HAP-1 (cell line): ENCODE results near the gene PDLIM1.

Experiments used
- DNase-seq, 2 experiments: peaks; one replicate each; pipeline ENCODE4 v3.0.0-alpha.2; 2016 to 2020; ENCODE audit warnings: low spot score in 2 of 2
- H3K27me3 ChIP-seq: fragments of 250-450 bp; sonication (Bioruptor Pico); 2 replicates; pipeline ENCODE4 v1.5.1; 2020; ENCODE audit warnings: low read depth, mild to moderate bottlenecking, moderate library complexity
- H3K36me3 ChIP-seq: fragments of 250-450 bp; sonication (Bioruptor Pico); replicated peaks from 2 replicates; pipeline ENCODE4 v1.5.1; 2020; ENCODE audit warnings: mild to moderate bottlenecking
- H3K4me1 ChIP-seq: fragments of 250-450 bp; sonication (Bioruptor Pico); 2 replicates; pipeline ENCODE4 v1.5.1; 2020; ENCODE audit warnings: mild to moderate bottlenecking
- H3K4me3 ChIP-seq: fragments of 250-450 bp; sonication (Bioruptor Pico); 2 replicates; pipeline ENCODE4 v1.5.1; 2020; ENCODE audit warnings: mild to moderate bottlenecking, moderate library complexity
- H3K9me3 ChIP-seq: fragments of 250-450 bp; sonication (Bioruptor Pico); 2 replicates; pipeline ENCODE4 v1.5.1; 2020; ENCODE audit warnings: mild to moderate bottlenecking, moderate library complexity
- in situ Hi-C: fragments of 300-500 bp; cut with MboI; formaldehyde crosslinking; loops from 3 replicates; pipeline ENCODE4 v1.14.3; 2020; ENCODE audit warnings: low sequenced_read_pairs, inconsistent platforms, mixed read lengths

Gene PDLIM1

DNA sequence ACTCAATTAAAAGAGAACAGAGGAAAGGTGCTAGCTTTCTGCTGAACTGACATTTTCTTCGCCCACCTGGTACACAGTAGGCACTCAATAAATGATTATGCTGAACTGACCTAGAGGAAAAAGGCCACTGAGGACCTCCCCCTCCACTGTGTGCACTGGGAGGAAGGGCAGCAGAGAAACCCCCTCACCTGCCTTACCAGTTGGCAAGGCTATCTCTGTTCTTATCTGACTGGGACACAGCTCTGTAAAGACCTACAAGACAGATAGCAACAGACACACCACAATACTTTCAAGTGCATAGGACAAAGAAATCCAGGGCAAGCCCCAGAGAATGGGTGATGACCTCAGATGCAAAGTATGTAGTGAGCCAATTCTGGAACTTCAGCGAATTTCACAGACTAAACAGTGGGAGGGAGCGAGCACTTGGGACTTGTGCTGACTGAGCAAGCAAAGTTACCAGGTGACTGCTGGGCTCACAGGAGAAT is 30.4 kb downstream of the PDLIM1 start:
- Histone ChIP-seq H3K9me3 (no peaks in the 10 kb centered on the region), H3K36me3 (peaks cover 19% of the 10 kb centered on the region), H3K27me3 (no peaks in the 10 kb centered on the region), H3K4me3 (no peak overlapping the region), H3K4me1 (no peaks in the 10 kb centered on the region)
- in situ Hi-C loops: no loop called here
- no peak for DNase-seq

GRCh38 chr10:95257849-95258248 is 33.0 kb downstream of the PDLIM1 start:
- Histone ChIP-seq H3K27me3 (no peaks in the 10 kb centered on the region), H3K36me3 (peaks cover 19% of the 10 kb centered on the region), H3K4me1 (no peaks in the 10 kb centered on the region), H3K4me3 (no peak overlapping the region), H3K9me3 (no peaks in the 10 kb centered on the region)
- DNase-seq: no peak
- in situ Hi-C loops: no loop called here

- no peak for DNase-seq
- Histone ChIP-seq H3K27me3 (no peaks in the 10 kb centered on the region), H3K4me1 (no peaks in the 10 kb centered on the region), H3K36me3 (peaks cover 22% of the 10 kb centered on the region), H3K9me3 (no peaks in the 10 kb centered on the region), H3K4me3 (no peak overlapping the region)
- in situ Hi-C loops: no loop called here
Observed at GRCh38 chr10:95256268-95256667, 34.5 kb downstream of the PDLIM1 start.

DNA sequence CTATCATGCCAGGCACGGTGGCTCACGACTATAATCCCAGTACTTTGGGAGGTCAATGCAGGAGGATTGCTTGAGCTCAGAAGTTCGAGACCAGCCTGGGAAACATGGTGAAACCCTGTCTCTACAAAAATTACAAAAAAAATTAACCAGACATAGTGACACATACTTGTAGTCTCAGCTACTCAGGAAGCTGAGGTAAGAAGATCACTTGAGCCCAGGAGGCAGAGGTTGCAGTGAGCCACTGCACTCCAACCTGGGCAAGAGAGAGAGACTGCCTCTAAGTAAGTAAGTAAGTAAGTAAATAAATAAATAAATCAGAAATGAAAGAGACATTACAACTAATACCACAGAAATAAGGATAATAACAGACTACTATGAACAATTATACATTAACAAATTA is 36.2 kb downstream of the PDLIM1 start:
- in situ Hi-C loops: no loop called here

DNA sequence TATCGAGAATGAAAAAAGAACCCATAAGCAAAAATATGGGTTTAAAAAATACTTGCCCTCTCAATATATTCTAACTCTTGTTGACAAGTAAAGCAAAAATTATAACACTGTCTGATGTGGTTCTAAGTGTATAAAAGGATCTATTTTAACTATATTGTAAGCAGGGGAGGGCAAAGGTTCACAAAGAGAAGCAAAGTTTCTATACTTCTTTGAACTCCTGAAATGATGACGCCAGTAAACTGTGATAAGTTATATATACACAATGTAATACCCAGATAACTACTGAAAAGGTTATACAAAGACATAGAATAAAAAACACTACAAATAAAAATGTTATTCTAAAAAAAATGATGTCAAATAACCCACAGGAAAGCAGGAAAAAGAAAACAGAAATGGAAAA is 37.1 kb downstream of the PDLIM1 start:
- no peak for DNase-seq
- Histone ChIP-seq H3K9me3 (no peaks in the 10 kb centered on the region), H3K4me3 (no peak overlapping the region), H3K36me3 (peaks cover 17% of the 10 kb centered on the region), H3K4me1 (no peaks in the 10 kb centered on the region), H3K27me3 (no peaks in the 10 kb centered on the region)
- in situ Hi-C loops: no loop called here

More for the DNA sequence above, 36.2 kb downstream of the PDLIM1 start:
- Histone ChIP-seq H3K27me3 (no peaks in the 10 kb centered on the region), H3K36me3 (peaks cover 17% of the 10 kb centered on the region), H3K9me3 (no peaks in the 10 kb centered on the region), H3K4me1 (no peaks in the 10 kb centered on the region), H3K4me3 (no peak overlapping the region)
- no peak for DNase-seq

- DNase-seq: no peak
- in situ Hi-C loops: no loop called here
Observed at GRCh38 chr10:95253007-95253406, 37.8 kb downstream of the PDLIM1 start.

GRCh38 chr10:95250856-95251255 is 39.9 kb downstream of the PDLIM1 start:
- in situ Hi-C loops: no loop called here
- H3K4me1 ChIP-seq: no peaks in the 10 kb centered on the region

More at GRCh38 chr10:95253007-95253406, 37.8 kb downstream of the PDLIM1 start:
- Histone ChIP-seq H3K4me1 (no peaks in the 10 kb centered on the region), H3K4me3 (no peak overlapping the region), H3K9me3 (no peaks in the 10 kb centered on the region), H3K27me3 (no peaks in the 10 kb centered on the region), H3K36me3 (peaks cover 13% of the 10 kb centered on the region)

DNA sequence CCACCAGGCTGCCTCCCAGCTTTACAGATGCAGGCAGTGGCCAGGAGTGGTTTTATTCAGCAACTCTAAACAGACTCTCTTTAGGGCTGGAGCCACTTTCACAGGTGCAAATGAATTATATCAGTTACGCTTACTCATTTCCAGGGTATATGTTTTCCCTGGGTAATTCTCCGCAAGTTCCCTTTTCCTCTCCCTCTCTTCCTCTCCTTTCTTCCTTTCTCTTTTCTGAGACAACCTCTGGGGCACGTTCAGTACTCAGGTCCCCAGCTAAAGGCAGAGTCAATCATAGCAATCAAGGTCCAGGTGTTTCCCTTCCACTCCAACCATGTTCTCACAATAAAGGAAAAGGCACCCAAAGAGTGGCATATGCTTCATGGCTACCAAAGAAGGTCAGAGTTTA is 41.3 kb downstream of the PDLIM1 start:
- Histone ChIP-seq H3K27me3 (no peaks in the 10 kb centered on the region), H3K4me1 (no peaks in the 10 kb centered on the region), H3K36me3 (peaks cover 17% of the 10 kb centered on the region), H3K9me3 (no peaks in the 10 kb centered on the region), H3K4me3 (no peak overlapping the region)
- in situ Hi-C loops: loop anchor here (5.0 kb wide), 1 partner anchor 113 kb away; no protein-coding TSS in a partner anchor
- no peak for DNase-seq

More at GRCh38 chr10:95250856-95251255, 39.9 kb downstream of the PDLIM1 start:
- H3K27me3 ChIP-seq: no peaks in the 10 kb centered on the region
- H3K9me3 ChIP-seq: no peaks in the 10 kb centered on the region
- no peak for DNase-seq
- no peak overlapping the region for H3K4me3 ChIP-seq
- H3K36me3 ChIP-seq: peaks cover 12% of the 10 kb centered on the region

DNA sequence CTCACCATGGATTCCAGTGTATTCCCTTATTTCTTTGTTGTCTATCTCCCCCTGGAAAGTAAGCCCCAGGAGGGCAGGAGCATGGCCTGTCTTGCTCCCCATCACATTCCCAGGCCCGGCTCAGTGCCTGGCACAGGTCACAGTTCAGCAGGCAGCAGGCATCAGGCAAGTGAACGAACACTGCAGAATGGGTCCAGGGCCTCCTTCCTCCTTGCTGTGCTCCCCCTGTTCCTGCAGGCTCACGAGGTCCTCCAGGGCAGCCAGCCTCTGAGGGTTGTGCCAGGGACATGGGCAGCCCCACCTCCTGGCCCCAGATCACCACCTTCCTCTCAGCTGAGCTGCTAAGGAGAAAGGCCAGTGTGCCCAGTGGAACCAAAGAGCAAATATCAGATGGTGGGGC is 41.8 kb downstream of the PDLIM1 start:
- Histone ChIP-seq H3K4me1 (no peaks in the 10 kb centered on the region), H3K27me3 (no peaks in the 10 kb centered on the region), H3K4me3 (no peak overlapping the region), H3K9me3 (no peaks in the 10 kb centered on the region), H3K36me3 (peaks cover 17% of the 10 kb centered on the region)
- in situ Hi-C loops: loop anchor here (5.0 kb wide), 1 partner anchor 113 kb away; no protein-coding TSS in a partner anchor
- DNase-seq: no peak

DNA sequence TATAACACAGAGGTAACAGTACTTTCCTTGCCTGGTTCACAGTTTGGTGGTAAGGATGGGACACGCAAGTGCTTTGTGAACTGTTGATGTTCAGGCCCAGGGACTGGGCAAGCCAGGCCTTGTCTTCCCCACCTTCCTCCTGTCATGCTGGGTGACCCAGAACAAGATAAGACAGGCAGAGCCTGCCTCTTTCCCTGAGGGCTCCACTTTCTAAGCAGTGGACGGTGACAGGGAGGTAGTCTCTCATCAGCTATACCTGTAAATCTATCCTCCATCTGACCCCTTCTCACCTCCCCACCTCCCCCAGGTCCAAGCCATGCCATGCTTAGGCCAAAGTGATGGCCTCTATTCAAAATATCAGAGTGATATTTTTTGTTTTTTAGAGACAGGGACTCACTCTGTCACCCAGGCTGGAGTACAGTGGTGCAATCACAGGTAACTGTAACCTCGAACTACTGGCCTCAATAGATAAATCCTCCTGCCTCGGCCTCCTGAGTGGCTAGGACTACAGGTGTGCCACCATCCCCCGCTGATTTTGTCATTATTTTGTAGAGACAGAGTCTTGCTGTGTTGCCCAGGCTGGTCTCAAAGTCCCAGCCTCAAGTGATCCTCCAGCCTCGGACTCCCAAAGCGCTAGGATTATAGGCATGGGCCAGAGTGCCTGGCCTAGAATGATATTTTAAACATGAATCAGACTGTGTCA is 42.8 kb downstream of the PDLIM1 start:
- DNase-seq: no peak
- in situ Hi-C loops: loop anchor here (5.0 kb wide), 1 partner anchor 114 kb away; no protein-coding TSS in a partner anchor
- H3K4me1 ChIP-seq: no peaks in the 10 kb centered on the region
- no peak overlapping the region for H3K4me3 ChIP-seq
- H3K9me3 ChIP-seq: no peaks in the 10 kb centered on the region
- no peaks in the 10 kb centered on the region for H3K27me3 ChIP-seq
- H3K36me3 ChIP-seq: peaks cover 17% of the 10 kb centered on the region

- no peak for DNase-seq
- in situ Hi-C loops: loop anchor here (5.0 kb wide), 1 partner anchor 115 kb away; no protein-coding TSS in a partner anchor
- Histone ChIP-seq H3K4me1 (no peaks in the 10 kb centered on the region), H3K9me3 (no peaks in the 10 kb centered on the region), H3K27me3 (no peaks in the 10 kb centered on the region), H3K36me3 (peaks cover 17% of the 10 kb centered on the region), H3K4me3 (no peak overlapping the region)
Observed at GRCh38 chr10:95247200-95247880, 43.5 kb downstream of the PDLIM1 start.

GRCh38 chr10:95246582-95247051 is 44.2 kb downstream of the PDLIM1 start:
- Histone ChIP-seq H3K4me1 (no peaks in the 10 kb centered on the region), H3K4me3 (no peak overlapping the region), H3K27me3 (no peaks in the 10 kb centered on the region), H3K9me3 (no peaks in the 10 kb centered on the region), H3K36me3 (peaks cover 17% of the 10 kb centered on the region)
- DNase-seq: peak; percentile 47 to 85
- in situ Hi-C loops: loop anchor here (5.0 kb wide), 1 partner anchor 116 kb away; no protein-coding TSS in a partner anchor

DNA sequence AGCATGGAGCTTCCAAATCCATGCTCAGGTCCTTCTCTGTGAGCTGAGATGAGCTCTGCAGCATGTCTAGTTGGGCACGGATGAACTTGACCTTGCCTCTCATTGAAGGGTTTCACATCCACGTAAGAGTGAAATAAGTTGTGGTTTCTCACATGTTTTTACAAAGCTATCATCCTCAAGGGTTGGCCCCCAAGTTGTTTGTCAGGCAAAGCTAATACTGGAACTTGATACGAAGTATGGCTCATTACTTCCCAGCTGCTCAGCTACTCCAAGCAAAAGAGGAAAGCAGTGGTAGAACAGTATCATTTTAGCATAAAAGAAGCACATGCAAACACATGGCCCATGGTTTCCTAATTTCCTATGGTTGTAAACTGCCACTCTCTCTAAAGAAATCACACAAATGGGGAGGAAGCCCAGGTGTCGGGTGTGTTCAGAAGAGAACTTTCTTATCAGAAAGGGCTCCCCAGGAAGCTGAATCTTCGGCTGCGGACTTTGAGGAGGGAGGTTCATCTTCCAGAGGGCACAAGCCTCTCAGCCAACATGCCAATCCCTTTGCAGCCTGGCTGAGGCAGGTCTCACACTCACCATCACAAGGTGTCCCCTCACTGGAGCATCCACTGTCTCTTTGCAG is 45.3 kb downstream of the PDLIM1 start:
- no peak for DNase-seq
- H3K4me3 ChIP-seq: no peak overlapping the region
- in situ Hi-C loops: loop anchor here (5.0 kb wide), 1 partner anchor 117 kb away; no protein-coding TSS in a partner anchor
- peaks cover 14% of the 10 kb centered on the region for H3K36me3 ChIP-seq
- no peaks in the 10 kb centered on the region for H3K27me3 ChIP-seq
- H3K4me1 ChIP-seq: no peaks in the 10 kb centered on the region
- no peaks in the 10 kb centered on the region for H3K9me3 ChIP-seq
